Gastrocnemius medialis (tissue), 4 donors: ENCODE results near the gene KIF11. TPM values are rescaled to one million over a fixed set of nuclear protein-coding genes. Genes with fewer than 3 reads are reported as not detected.
A peak's percentile ranks its signal among the peaks of the same experiment; 100 is the strongest.

Experiments
- ATAC-seq, 2 donors: fragments of 150-250 bp; one replicate each; pipeline ENCODE4 v1.9.1; 2016
- DNase-seq, 2 donors: peaks; one replicate each; pipeline ENCODE4 v3.0.0-alpha.2; 2019
- H3K27ac ChIP-seq, 4 donors: fragments of 200-600 bp; sonication (generic); 1 replicate in 1 of 4; 2 replicates in 3 of 4; pipeline ENCODE4 v1.5.1; 2016 to 2018; ENCODE audit warnings: mild to moderate bottlenecking in 2 of 4, moderate library complexity in 1 of 4
- H3K27me3 ChIP-seq, 3 donors: fragments of 200-600 bp; sonication (generic) in 2 of 3; 1 replicate in 1 of 3; 2 replicates in 2 of 3; pipeline versions ENCODE4 v1.5.1 to v1.6.0; 2016 to 2019; ENCODE audit warnings: mild to moderate bottlenecking in 1 of 3, moderate library complexity in 1 of 3
- H3K36me3 ChIP-seq, 2 donors: fragments of 200-600 bp; sonication (generic) in 1 of 2; one replicate each; pipeline ENCODE4 v1.5.1; 2017 to 2018
- H3K4me1 ChIP-seq, 2 donors: fragments of 200-600 bp; sonication (generic) in 1 of 2; one replicate each; pipeline ENCODE4 v1.5.1; 2016 to 2017; ENCODE audit warnings: mild to moderate bottlenecking in 2 of 2
- H3K4me3 ChIP-seq, 4 donors: fragments of 200-600 bp; sonication (generic) in 3 of 4; 1 replicate in 1 of 4; 2 replicates in 3 of 4; pipeline ENCODE4 v1.5.1; 2016 to 2019; ENCODE audit warnings: mild to moderate bottlenecking in 2 of 4
- H3K9me3 ChIP-seq, 3 donors: fragments of 200-600 bp; sonication (generic) in 2 of 3; 1 replicate in 1 of 3; 2 replicates in 2 of 3; pipeline ENCODE4 v1.5.1; 2016 to 2019
- CTCF ChIP-seq, 5 experiments: fragments of 450-650 bp in 3 of 5; fragments of 200-600 bp in 2 of 5; sonication (generic) in 2 of 5; IDR thresholded peaks in 4 of 5; conservative IDR thresholded peaks in 1 of 5; 1 replicate in 4 of 5; 2 replicates in 1 of 5; pipeline ENCODE4 v1.5.1; 2016 to 2019; ENCODE audit warnings: antibody characterized with exemption in 5 of 5, mild to moderate bottlenecking in 3 of 5, moderate library complexity in 3 of 5
- POLR2A ChIP-seq, 2 donors: fragments of 450-650 bp; IDR thresholded peaks; one replicate each; pipeline ENCODE4 v1.6.1; 2017; ENCODE audit warnings: antibody characterized with exemption in 2 of 2, mild to moderate bottlenecking in 2 of 2, moderate library complexity in 2 of 2
- in situ Hi-C, 4 donors: fragments of 200-750 bp; cut with MboI; loops; one replicate each; pipeline versions ENCODE4 v1.15.0 to v1.8.0; 2017; ENCODE audit warnings: low sequenced_read_pairs in 4 of 4
- intact Hi-C: fragments of 100-400 bp; cut with DNase I; formaldehyde crosslinking; loops from one replicate; pipeline ENCODE4 v1.15.1; 2023; ENCODE audit warnings: low total_unique reads
- total RNA-seq, 4 donors: library from RNA; depleted of rRNA; stranded (reverse); fragments of >200 nt; gene quantifications; one replicate each; pipeline versions ENCODE4 v1.1.0 to v1.2.3, GENCODE V29; 2016

The KIF11 gene
- total RNA-seq, 4 donors from 2014 or later, result 0.05 to 0.76 (median 0.35) TPM

GRCh38 chr10:92590623-92591549 is 2.0 kb upstream of the KIF11 start:
- ATAC-seq (peak in 1 of 2 donors; percentile 40), DNase-seq (peak; percentile 15 to 65)
- H3K4me1 ChIP-seq, result peaks cover 7 to 13% of the 10 kb centered on the region in 2 donors
- H3K4me3 ChIP-seq, result peak overlapping the region; percentile 59 to 86 (median 80)
- in situ Hi-C loops, result no loop called here
- intact Hi-C loops, result loop anchor here (1.0 kb wide), 1 partner anchor 17 kb away; the partner anchor contains the start of gene IDE
- TF ChIP-seq POLR2A (IDR thresholded peaks at IDR 0.05), result no peak
- TF ChIP-seq CTCF (IDR thresholded peaks at IDR 0.05 in 4 of 5, conservative IDR thresholded peaks at IDR 0.05 in 1 of 5), result no peak
- H3K9me3 ChIP-seq, result no peaks in the 10 kb centered on the region
- H3K27ac ChIP-seq, result peak overlapping the region; percentile 79 to 89 (median 86)
- no peaks in the 10 kb centered on the region for H3K27me3 ChIP-seq
- no peaks in the 10 kb centered on the region for H3K36me3 ChIP-seq

- intact Hi-C loops (loop anchor here (1.0 kb wide), 1 partner anchor 17 kb away; the partner anchor contains the start of gene IDE), in situ Hi-C loops (no loop called here)
- no peaks in the 10 kb centered on the region for H3K27me3 ChIP-seq
- peaks cover 7 to 13% of the 10 kb centered on the region in 2 donors for H3K4me1 ChIP-seq
- H3K4me3 ChIP-seq, result peak overlapping the region; percentile 59 to 86 (median 80)
- peak; percentile 74 to 89 for DNase-seq
- TF ChIP-seq POLR2A (IDR thresholded peaks at IDR 0.05) (peak; percentile 60 to 68), CTCF (IDR thresholded peaks at IDR 0.05 in 4 of 5, conservative IDR thresholded peaks at IDR 0.05 in 1 of 5) (no peak)
- no peaks in the 10 kb centered on the region for H3K9me3 ChIP-seq
- peak overlapping the region; percentile 79 to 89 (median 86) for H3K27ac ChIP-seq
- ATAC-seq, result peak; percentile 78 to 79
- no peaks in the 10 kb centered on the region for H3K36me3 ChIP-seq
Observed at GRCh38 chr10:92591550-92592022, 1.3 kb upstream of the KIF11 start.

GRCh38 chr10:92593619-92594588 is 974 bp downstream of the KIF11 start:
- Histone ChIP-seq H3K4me3 (peak overlapping the region; percentile 59 to 86 (median 80)), H3K27ac (no peak overlapping the region), H3K36me3 (no peaks in the 10 kb centered on the region), H3K4me1 (peaks cover 7 to 13% of the 10 kb centered on the region in 2 donors), H3K9me3 (no peaks in the 10 kb centered on the region), H3K27me3 (no peaks in the 10 kb centered on the region)
- ATAC-seq, result no peak
- DNase-seq, result no peak
- intact Hi-C loops, result no loop called here
- TF ChIP-seq POLR2A (IDR thresholded peaks at IDR 0.05) (no peak), CTCF (IDR thresholded peaks at IDR 0.05 in 4 of 5, conservative IDR thresholded peaks at IDR 0.05 in 1 of 5) (no peak)
- in situ Hi-C loops, result no loop called here

- Histone ChIP-seq H3K36me3 (no peaks in the 10 kb centered on the region), H3K9me3 (no peaks in the 10 kb centered on the region), H3K27ac (no peak overlapping the region), H3K4me1 (peaks cover 7 to 13% of the 10 kb centered on the region in 2 donors), H3K4me3 (no peak overlapping the region), H3K27me3 (no peaks in the 10 kb centered on the region)
- TF ChIP-seq POLR2A (IDR thresholded peaks at IDR 0.05), result no peak
- TF ChIP-seq CTCF (IDR thresholded peaks at IDR 0.05 in 4 of 5, conservative IDR thresholded peaks at IDR 0.05 in 1 of 5), result no peak
- ATAC-seq (no peak), DNase-seq (no peak)
- in situ Hi-C loops (no loop called here), intact Hi-C loops (no loop called here)
Observed at GRCh38 chr10:92595505-92595904, 2.6 kb downstream of the KIF11 start.
